ENCODE measurements around the gene PDE4D. TPM values are rescaled to one million over a fixed set of nuclear protein-coding genes. Genes with fewer than 3 reads are reported as not detected.

Gene PDE4D
- total RNA-seq, 1 donor from 2014 or later = 219 TPM

DNA sequence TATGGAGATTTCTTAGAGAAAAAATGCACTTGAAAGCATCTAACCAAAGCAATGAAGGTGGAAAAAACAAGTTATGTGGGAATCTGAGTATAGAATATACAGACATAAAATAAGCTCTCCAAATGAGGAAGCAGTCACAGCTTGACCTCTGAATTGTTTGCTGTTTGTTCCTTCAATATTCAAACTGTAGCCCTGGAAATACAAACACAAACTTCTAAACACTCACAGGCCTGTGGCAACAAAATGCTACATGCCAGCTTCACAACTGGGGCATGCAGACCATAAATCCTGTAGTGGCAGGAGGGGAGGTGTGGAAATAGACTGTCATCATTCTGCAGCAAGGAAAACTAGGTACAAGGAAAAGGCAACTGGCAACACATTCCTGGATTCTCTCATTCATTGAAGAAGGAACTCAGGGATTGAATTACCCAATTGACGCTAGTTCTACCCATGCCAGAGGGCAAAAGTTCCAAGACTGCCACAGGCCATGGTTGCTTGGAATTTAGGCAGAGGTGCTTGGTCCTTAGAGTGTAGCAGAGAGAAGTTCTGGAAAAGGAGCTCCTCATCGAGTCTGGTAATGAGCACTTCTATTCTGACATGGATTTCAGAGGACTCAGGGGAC, 349.6 kb downstream of the PDE4D start:
- no peak for DNase-seq

- no peak for DNase-seq
Observed at GRCh38 chr5:59542851-59543820, 350.4 kb downstream of the PDE4D start.

DNA sequence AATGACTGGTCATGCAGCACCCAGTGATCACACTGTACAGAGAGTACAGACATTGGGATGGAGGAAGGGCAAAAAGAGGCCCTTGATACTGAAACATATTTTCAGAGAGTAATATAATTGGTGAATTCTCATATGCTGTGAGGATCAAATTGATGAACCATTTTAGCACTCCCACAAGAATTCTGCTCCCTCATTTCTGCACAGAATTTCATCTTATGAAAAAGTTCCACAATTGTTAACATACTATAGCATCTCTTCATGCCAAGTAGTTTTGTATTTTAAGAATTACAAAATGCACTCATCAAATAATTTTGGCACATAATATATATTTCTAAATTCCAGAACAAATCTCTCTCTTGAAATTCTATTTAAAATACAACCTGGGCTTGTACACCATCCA, 351.2 kb downstream of the PDE4D start:
- no peak for DNase-seq

- DNase-seq = no peak
Observed at GRCh38 chr5:59540366-59540765, 353.2 kb downstream of the PDE4D start.

DNA sequence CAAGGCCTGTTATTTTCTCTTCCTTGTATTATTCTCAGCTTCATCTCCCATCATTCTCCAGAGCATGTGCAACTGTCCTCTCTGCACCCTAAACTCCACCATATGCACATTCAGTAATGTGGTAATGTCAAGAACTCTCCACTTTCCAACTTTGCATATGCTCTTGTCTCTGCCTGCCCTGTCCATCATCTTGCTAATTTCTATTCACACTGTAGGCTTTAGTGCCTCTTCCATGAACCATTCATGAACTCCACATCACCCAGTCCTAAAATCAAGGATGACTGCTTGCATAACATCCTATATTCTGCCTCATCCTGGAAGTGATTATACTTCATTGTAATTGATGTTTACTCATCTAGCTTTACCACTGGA, 354.8 kb downstream of the PDE4D start:
- DNase-seq = no peak

DNA sequence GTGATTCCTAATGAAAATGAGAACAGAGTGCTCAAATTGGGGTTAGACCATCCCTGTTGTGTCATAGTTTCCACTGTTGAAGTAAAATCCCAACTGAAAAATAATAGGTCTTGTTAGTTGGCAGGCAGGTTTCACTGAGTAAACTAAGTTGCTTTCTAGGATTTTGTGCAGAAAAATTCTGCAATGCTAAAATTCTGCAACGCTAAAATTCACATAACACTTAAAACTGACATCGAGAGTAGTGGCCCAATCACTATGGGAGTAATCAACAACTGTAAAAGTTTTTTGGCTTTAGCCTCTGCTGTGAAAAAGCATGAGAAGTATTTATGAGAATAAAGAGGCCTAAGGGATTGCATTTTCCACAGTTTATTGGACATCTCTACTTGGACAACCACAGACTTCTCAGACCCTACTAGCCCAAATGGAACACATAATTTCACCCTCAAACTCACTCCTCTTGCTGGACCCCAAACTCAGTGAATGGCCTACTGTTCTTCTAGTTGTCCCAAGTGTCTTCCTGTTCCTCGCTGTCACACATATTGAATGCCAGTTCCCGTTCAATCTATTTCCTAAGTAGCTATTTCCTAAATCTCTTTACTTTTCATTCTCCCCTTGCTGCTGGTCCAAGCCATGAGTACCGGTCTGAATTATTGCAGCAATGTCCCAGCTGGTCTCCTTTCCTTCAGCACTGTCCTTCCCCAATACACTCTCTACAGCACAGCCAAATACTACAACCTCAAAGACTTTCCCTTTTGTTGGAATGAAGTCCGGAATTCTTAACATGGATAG, 355.4 kb downstream of the PDE4D start:
- no peak for DNase-seq

DNA sequence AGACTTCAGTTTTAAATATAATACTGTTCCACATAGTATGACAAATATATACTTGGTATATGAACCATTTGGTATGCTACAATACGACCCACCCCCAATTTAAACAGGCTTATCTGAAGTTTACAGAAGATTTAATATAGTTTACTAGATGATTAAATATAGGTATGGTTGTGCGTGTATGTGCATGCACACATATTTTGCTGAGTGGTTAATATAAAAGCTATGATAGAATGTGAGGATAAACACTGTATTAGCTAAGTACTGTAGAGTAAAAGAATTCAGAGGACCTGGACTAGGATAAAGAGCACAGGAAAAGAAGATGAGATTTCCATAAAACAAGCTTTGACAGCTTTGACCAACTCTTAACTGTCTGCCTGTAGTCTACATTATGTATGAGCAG, 356.7 kb downstream of the PDE4D start:
- DNase-seq = no peak

GRCh38 chr5:59535561-59535960, 358.0 kb downstream of the PDE4D start:
- DNase-seq = no peak

- DNase-seq = no peak
Observed at GRCh38 chr5:59533730-59534108, 359.8 kb downstream of the PDE4D start.

- DNase-seq = no peak
Observed at GRCh38 chr5:59532979-59533729, 360.4 kb downstream of the PDE4D start.

DNA sequence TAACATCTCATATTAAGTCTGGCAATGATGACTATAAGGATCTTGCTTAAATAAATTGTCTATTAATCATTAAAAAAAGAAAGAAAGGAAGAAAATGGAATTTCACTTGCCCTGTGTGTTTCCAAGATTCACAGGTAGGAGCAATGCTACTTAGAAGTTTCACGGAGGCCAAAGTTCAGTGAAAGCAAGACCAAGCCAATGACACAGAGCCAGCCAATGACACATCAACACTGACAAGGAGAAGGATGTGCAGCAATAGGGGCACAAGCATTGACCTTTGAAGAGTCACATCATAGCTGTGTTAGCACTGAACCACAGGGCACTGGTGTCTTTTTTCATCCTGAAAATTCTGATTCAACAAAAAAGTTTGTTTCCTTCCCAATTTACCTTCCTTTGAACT, 364.3 kb downstream of the PDE4D start:
- no peak for DNase-seq

DNA sequence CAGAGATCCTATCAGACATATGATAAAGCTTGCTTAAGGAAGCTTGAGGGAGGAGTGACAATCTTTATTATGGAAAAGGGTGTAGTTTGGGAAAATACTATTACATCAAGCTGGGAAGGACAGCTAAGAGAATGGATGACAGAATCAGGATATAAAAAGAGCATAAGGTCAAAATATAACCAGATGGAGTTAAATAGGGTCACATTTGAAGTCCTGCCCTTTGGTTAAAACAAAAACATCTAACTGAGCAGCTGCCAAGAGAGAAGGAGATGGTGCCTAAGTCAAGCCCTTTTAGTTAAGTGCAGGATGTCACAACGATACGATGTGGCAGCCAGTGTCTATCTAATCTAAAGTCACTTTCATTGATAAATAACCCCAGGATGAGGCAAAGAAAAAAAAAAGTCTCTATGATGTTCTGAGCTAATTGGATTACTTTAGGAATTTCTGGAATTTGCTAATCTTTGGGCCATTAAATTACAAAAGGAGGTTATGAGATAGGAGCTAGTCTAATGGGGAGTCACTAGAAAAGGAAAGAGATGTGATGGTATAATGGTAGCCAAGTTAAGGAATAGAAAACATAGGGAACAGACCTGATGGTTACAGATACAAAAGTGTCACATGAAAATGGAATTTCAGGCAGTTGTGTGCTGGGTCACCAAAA, 365.2 kb downstream of the PDE4D start:
- DNase-seq = no peak

DNA sequence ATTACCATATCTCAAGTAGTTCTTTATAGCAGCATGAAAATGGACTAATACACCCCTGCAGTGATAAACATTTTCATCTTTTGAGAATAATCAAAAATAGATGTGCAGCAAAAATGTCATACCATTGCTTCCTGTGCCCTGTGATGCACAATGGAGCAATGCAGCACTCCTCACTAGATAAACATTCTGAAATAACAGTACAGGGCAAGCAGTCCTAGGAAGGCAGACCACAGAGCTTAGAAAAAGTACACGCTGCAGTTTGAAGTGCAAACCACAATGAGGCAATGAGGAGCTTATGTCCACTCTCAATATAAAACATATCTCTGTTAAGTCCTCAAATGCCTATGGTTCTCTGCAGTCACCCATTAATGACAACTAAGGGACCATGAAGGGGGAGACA, 367.6 kb downstream of the PDE4D start:
- DNase-seq = no peak

DNA sequence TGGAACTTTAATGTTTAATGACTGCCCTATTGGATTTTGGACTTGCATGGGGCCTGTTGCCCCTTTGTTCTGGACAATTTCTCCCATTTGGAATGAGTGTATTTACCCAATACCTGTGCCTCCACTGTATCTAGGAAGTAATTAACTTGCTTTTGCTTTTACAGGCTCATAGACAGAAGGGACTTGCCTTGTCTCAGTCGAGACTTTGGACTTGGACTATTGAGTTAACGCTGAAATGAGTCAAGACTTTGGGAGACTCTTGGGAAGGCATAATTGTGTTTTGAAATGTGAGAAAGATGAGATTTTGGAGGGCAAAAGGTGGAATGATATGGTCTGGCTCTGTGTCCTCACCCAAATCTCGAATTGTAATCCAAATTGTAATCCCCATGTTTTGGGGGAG, 368.2 kb downstream of the PDE4D start:
- DNase-seq = no peak

GRCh38 chr5:59522201-59522831, 371.2 kb downstream of the PDE4D start:
- no peak for DNase-seq

- no peak for DNase-seq
Observed at GRCh38 chr5:59521476-59521875, 372.1 kb downstream of the PDE4D start.

DNA sequence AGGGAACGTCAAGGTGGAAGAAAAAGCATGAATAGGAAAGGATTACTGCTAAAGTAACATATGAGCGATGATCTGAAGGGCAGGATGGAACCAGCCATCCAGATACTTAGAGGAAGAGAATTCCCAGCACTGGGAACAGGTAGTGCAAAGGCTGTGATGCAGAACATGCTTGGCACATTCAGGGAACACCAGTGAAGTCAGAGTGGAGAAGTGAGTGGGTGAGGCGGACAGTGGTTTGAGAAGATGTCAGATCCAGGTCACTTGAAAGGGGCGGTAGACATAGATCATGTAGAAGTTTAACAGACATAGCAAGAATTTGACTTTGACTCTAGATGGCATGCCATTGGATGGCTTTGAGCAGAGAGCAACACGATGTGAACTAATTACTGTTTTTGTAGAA, 374.2 kb downstream of the PDE4D start:
- no peak for DNase-seq

DNA sequence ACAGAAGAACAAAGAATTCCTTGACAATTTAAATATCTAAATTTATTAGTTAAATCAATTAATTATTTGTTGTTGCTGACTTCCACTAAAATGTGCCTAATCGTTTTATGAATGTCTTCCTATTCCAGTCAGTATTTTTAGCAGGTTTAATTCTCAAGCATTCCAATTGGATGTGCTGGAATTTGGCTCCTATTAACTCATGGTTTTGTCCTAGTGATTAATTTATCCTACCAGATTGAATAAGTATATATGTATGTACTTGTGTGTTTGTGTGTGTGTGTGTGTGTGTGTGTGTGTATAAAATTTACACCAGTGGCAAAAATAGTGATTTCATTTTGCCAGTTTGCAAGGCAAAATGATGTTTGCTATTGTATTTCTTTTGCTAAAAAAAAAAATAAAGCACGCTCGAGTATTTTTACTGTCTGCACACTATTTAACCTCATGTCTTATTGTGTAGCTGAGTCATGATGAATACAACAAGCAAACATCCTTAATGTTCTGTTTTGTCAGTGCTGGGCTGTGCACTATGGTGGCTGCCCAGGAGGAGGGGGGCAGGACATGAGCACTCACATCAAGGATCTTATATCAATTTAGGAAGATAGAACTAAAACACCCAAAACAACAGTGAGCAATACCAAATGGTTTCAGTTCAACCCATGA, 375.5 kb downstream of the PDE4D start:
- DNase-seq = no peak

DNA sequence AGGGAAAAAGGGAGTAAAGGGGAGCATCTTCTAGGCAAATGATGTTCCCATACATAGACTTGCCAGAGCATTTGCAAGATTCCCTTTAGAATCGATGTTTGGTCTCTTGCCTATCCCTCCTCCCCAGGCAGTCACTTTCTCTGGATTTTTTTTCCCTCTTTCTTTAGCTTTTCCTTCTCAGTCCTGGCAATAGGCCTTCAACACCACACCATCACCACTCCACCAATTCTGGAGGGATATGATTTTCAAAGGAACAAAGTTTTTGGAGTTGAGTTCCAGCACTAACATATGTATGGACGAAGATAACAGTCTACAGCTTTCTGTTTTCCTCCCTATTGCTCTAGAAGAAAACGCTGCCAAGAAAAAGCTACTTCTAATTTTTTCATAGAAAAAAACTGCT, 377.4 kb downstream of the PDE4D start:
- no peak for DNase-seq

DNA sequence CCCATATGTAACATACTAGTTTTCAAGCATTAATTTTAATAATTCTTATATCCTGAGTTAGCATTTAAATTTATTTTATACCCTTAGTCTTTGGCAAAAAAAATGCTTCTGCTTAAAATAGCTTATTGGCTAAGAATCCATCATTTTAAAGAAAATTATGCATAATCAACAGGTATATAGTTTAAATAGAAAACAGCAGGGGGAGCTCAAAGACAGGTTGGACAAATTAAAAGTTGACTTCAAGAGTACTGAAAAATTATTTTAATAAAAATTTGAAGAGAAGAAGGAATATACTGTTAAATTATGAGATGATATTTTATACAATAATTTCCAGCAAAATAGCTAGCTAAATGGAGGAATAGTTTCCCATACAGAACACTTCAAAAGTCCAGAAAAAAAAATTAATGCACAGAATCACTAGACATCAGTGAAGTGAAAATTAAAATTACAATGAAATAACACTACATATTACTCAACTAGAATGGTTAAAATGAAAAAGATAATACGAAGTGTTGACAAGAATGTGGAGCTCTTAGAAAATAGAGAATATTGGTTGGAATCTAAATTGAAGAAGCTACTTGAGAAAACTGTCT, 387.1 kb downstream of the PDE4D start:
- DNase-seq = no peak

Measured in occipital lobe (tissue), 2 donors.